Spleen (tissue), 11 donors: ENCODE data around the gene FBH1. TPM values are rescaled to one million over a fixed set of nuclear protein-coding genes. Genes with fewer than 3 reads are reported as not detected.
"Not testable (repeated sequence)": the region's sequence is repeated elsewhere in the genome, so short reads cannot be mapped to it uniquely, and the experiment has no call there.

ENCODE experiments used
- DNase-seq: peaks from one replicate; pipeline ENCODE4 v3.0.0-alpha.2; 2020
- H3K27ac ChIP-seq, 8 donors: fragments of 200-600 bp; sonication (generic) in 7 of 8; 1 replicate in 4 of 8; 2 replicates in 4 of 8; pipeline versions ENCODE4 v1.5.0 to v1.8.0; 2016 to 2021; ENCODE audit warnings: inconsistent platforms in 4 of 8, mild to moderate bottlenecking in 4 of 8, moderate library complexity in 1 of 8
- H3K27me3 ChIP-seq, 7 donors: fragments of 200-600 bp; sonication (generic) in 6 of 7; replicated peaks in 1 of 7; 1 replicate in 4 of 7; 2 replicates in 3 of 7; pipeline versions ENCODE4 v1.5.0 to v1.8.0; 2016 to 2021; ENCODE audit warnings: inconsistent platforms in 3 of 7, mild to moderate bottlenecking in 1 of 7
- H3K36me3 ChIP-seq, 6 donors: fragments of 200-600 bp; sonication (generic) in 5 of 6; 1 replicate in 4 of 6; 2 replicates in 2 of 6; pipeline versions ENCODE4 v1.5.0 to v1.8.0; 2016 to 2021; ENCODE audit warnings: inconsistent platforms in 2 of 6
- H3K4me1 ChIP-seq, 6 donors: fragments of 200-600 bp; sonication (generic) in 5 of 6; 1 replicate in 3 of 6; 2 replicates in 3 of 6; pipeline versions ENCODE4 v1.5.0 to v1.8.0; 2016 to 2021; ENCODE audit warnings: inconsistent platforms in 3 of 6
- H3K4me3 ChIP-seq, 8 donors: fragments of 200-600 bp; sonication (generic) in 7 of 8; 1 replicate in 4 of 8; 2 replicates in 4 of 8; pipeline versions ENCODE4 v1.5.0 to v1.8.0; 2016 to 2021; ENCODE audit warnings: inconsistent platforms in 4 of 8, mild to moderate bottlenecking in 4 of 8, moderate library complexity in 2 of 8
- H3K9me3 ChIP-seq, 8 donors: fragments of 200-600 bp; sonication (generic) in 7 of 8; 1 replicate in 4 of 8; 2 replicates in 4 of 8; pipeline versions ENCODE4 v1.5.0 to v1.8.0; 2016 to 2021; ENCODE audit warnings: inconsistent platforms in 4 of 8
- CTCF ChIP-seq, 11 experiments: fragments of 200-600 bp in 7 of 11; fragments of 450-650 bp in 4 of 11; sonication (generic) in 4 of 11; IDR thresholded peaks in 8 of 11; conservative IDR thresholded peaks in 3 of 11; 1 replicate in 7 of 11; 2 replicates in 4 of 11; pipeline versions ENCODE4 v1.4.0 to v1.8.0; 2016 to 2021; ENCODE audit warnings: antibody characterized with exemption in 11 of 11, inconsistent platforms in 4 of 11, mild to moderate bottlenecking in 1 of 11
- POLR2A ChIP-seq, 3 donors: fragments of 450-650 bp; IDR thresholded peaks; one replicate each; pipeline ENCODE4 v1.5.1; 2017; ENCODE audit warnings: antibody characterized with exemption in 3 of 3, mild to moderate bottlenecking in 1 of 3
- POLR2AphosphoS5 ChIP-seq, 3 donors: sonication (generic); formaldehyde crosslinking; IDR thresholded peaks; one replicate each; pipeline ENCODE4 v1.5.1; 2017; ENCODE audit warnings: antibody characterized with exemption in 3 of 3
- WGBS, 5 donors: extraction: QIAGEN DNeasy Blood & Tissue Kit in 3 of 5; methylation state at CpG; one replicate each; pipeline versions ENCODE4 v1.1.5 to v1.1.7; 2013 to 2018; 5-methylcytosine and 5-hydroxymethylcytosine counted together
- intact Hi-C: fragments of 100-400 bp; cut with DNase I; formaldehyde crosslinking; loops from one replicate; pipeline ENCODE4 v1.15.0; 2023; ENCODE audit warnings: low total_unique reads
- polyA plus RNA-seq, 3 donors: library from polyadenylated mRNA; stranded (reverse); fragments of 200-250 nt; gene quantifications; one replicate each; pipeline ENCODE4 v1.2.1, GENCODE V29; 2013
- total RNA-seq, 7 donors: library from RNA; depleted of rRNA in 3 of 7; stranded (reverse); fragments of >200 nt in 3 of 7; fragmentation: NEBNext Ultra II Directional in 4 of 7; extraction: Animal tissue kit (Norgen Biotek cat#: 25700) in 4 of 7; gene quantifications; one replicate each; pipeline versions ENCODE4 v1.1.0 to v1.2.1, GENCODE V29; 2016 to 2021
- donor health status: healthy with polysubstance abuse.
- donor health status: DM: no; HTN: no; CAD: no; lungs with moderate emphysema.
- donor health status: DM: no; HTN: no; CAD: no.
- donor health status: Bipolar disorder and iron deficiency.
- donor health status: healthy.
- donor health status: DM: no; HTN: no; CAD: no.
- donor health status: DM: yes; HTN: yes; CAD: no.

FBH1 gene
- total and polyA plus RNA-seq, 10 donors, result 33.4 to 118 (median 103) TPM

DNA sequence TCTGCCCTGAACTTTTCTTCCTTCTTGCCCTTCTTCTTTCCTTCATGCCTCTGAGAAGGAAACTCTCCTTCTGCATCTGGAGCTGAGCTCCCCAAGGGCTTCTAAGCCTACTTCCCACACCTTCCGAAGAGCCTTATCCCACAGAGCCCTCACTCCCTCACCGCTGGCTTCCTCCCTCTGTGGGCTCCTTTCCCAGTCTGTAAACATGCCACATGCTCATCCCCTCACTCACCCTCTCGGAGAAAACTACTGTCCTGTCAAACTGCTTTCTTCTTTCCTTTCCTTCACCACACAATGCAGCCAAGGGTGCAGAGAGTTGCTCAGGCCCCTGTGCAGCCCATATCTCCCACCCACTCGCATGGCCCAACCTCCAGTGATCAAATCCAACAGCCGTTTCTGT lies 18.4 kb upstream of the FBH1 start:
- Histone ChIP-seq H3K9me3 (peaks cover 0 to 8% (median 2%) of the 10 kb centered on the region in 8 donors), H3K27ac (no peak overlapping the region), H3K4me3 (no peak overlapping the region), H3K36me3 (peaks cover 0 to 12% (median 5%) of the 10 kb centered on the region in 6 donors), H3K27me3 (no peaks in the 10 kb centered on the region), H3K4me1 (peaks cover 0 to 26% (median 14%) of the 10 kb centered on the region in 6 donors)
- WGBS, 5 donors, result 86 to 95% (median 90%) methylated on average over 5 of the region's 5 CpGs
- intact Hi-C loops, result loop anchor here (10.0 kb wide), 3 partner anchors 57 to 427 kb away; partner anchors contain the start of genes GDI2 and TASOR2
- TF ChIP-seq POLR2A (IDR thresholded peaks at IDR 0.05) (no peak), POLR2AphosphoS5 (IDR thresholded peaks at IDR 0.05) (no peak), CTCF (IDR thresholded peaks at IDR 0.05 in 8 of 11, conservative IDR thresholded peaks at IDR 0.05 in 3 of 11) (no peak)
- DNase-seq, result no peak

GRCh38 chr10:5873515-5873995 lies 16.5 kb upstream of the FBH1 start:
- DNase-seq, result no peak
- TF ChIP-seq CTCF (IDR thresholded peaks at IDR 0.05 in 8 of 11, conservative IDR thresholded peaks at IDR 0.05 in 3 of 11), result peak; percentile 61 to 92 (median 81)
- peak in 1 of 3 donors; percentile 25 for TF ChIP-seq POLR2AphosphoS5 (IDR thresholded peaks at IDR 0.05)
- no peak for TF ChIP-seq POLR2A (IDR thresholded peaks at IDR 0.05)
- WGBS, 5 donors, result 15 to 25% (median 22%) methylated on average over 9 of the region's 9 CpGs
- Histone ChIP-seq H3K36me3 (peaks cover 0 to 32% (median 16%) of the 10 kb centered on the region in 6 donors), H3K27ac (peak overlapping the region in 5 of 8 donors; percentile 54 to 69 (median 64)), H3K27me3 (no peaks in the 10 kb centered on the region), H3K4me3 (peak overlapping the region in 5 of 8 donors; percentile 7 to 48 (median 22)), H3K9me3 (peaks cover 0 to 2% (median 0%) of the 10 kb centered on the region in 8 donors), H3K4me1 (peaks cover 0 to 15% (median 8%) of the 10 kb centered on the region in 6 donors)
- intact Hi-C loops, result loop anchor here (10.0 kb wide), 3 partner anchors 59 to 429 kb away; partner anchors contain the start of genes GDI2 and TASOR2

GRCh38 chr10:5876181-5876768 lies 13.8 kb upstream of the FBH1 start:
- intact Hi-C loops, result loop anchor here (10.0 kb wide), 3 partner anchors 61 to 431 kb away; partner anchors contain the start of genes GDI2 and TASOR2
- WGBS, 5 donors, result 80 to 87% (median 82%) methylated on average over 14 of the region's 14 CpGs
- peaks cover 0 to 57% (median 26%) of the 10 kb centered on the region in 6 donors for H3K36me3 ChIP-seq

DNA sequence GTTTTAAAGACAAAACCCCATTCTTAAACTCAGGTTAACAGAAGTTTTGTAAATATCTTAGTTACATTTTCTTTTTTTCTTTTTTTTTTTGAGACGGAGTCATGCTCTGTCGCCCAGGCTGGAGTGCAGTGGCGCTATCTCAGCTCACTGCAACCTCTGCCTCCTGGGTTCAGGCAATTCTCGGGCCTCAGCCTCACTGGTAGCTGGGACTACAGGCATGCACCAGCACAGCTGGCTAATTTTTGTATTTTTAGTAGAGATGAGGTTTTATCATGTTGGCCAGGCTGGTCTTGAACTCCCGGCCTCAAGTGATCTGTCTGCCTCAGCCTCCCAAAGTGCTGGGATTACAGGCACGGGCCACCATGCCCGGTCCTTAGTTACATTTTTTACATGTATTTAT lies 13.0 kb upstream of the FBH1 start:
- intact Hi-C loops, result loop anchor here (10.0 kb wide), 3 partner anchors 62 to 432 kb away; partner anchors contain the start of genes GDI2 and TASOR2
- peaks cover 0 to 63% (median 29%) of the 10 kb centered on the region in 6 donors for H3K36me3 ChIP-seq
- WGBS, 5 donors, result 80 to 96% (median 95%) methylated on average over 7 of the region's 7 CpGs
- H3K4me1 ChIP-seq, result peaks cover 0 to 15% (median 8%) of the 10 kb centered on the region in 6 donors
- H3K27ac ChIP-seq, H3K27me3 ChIP-seq, H3K4me3 ChIP-seq, H3K9me3 ChIP-seq: not testable (repeated sequence)
- DNase-seq, result peak; percentile 23

More at GRCh38 chr10:5876181-5876768, 13.8 kb upstream of the FBH1 start:
- DNase-seq, result peak; percentile 16
- Histone ChIP-seq H3K27me3 (no peaks in the 10 kb centered on the region), H3K9me3 (no peaks in the 10 kb centered on the region), H3K27ac (no peak overlapping the region), H3K4me1 (peaks cover 0 to 15% (median 8%) of the 10 kb centered on the region in 6 donors), H3K4me3 (no peak overlapping the region)
- TF ChIP-seq POLR2A (IDR thresholded peaks at IDR 0.05) (no peak), POLR2AphosphoS5 (IDR thresholded peaks at IDR 0.05) (no peak), CTCF (IDR thresholded peaks at IDR 0.05 in 8 of 11, conservative IDR thresholded peaks at IDR 0.05 in 3 of 11) (no peak)
